Caki2 (cell line): ENCODE data around the gene ZNF740. TPM values are rescaled to one million over a fixed set of nuclear protein-coding genes. Genes with fewer than 3 reads are reported as not detected.
A peak's percentile ranks its signal among the peaks of the same experiment; 100 is the strongest.

ENCODE experiments used
- DNase-seq: peaks from one replicate; pipeline ENCODE4 v3.0.0-alpha.2; 2015; ENCODE audit warnings: low read depth
- in situ Hi-C: cut with HindIII; loops from 2 replicates; pipeline ENCODE4 v1.10.0; 2016; ENCODE audit warnings: low sequenced_read_pairs, low pct_unique_long_range_greater_than_20kb, mixed read lengths
- total RNA-seq: library from RNA; depleted of rRNA; stranded (reverse); fragments of >200 nt; shearing (Covaris generic); gene quantifications from 2 replicates; pipeline ENCODE4 v1.2.3, GENCODE V29; 2014; ENCODE audit warnings: low replicate concordance; rRNA removed

Gene ZNF740
- total RNA-seq, 1 experiment from 2014 or later = 6.2 TPM

DNA sequence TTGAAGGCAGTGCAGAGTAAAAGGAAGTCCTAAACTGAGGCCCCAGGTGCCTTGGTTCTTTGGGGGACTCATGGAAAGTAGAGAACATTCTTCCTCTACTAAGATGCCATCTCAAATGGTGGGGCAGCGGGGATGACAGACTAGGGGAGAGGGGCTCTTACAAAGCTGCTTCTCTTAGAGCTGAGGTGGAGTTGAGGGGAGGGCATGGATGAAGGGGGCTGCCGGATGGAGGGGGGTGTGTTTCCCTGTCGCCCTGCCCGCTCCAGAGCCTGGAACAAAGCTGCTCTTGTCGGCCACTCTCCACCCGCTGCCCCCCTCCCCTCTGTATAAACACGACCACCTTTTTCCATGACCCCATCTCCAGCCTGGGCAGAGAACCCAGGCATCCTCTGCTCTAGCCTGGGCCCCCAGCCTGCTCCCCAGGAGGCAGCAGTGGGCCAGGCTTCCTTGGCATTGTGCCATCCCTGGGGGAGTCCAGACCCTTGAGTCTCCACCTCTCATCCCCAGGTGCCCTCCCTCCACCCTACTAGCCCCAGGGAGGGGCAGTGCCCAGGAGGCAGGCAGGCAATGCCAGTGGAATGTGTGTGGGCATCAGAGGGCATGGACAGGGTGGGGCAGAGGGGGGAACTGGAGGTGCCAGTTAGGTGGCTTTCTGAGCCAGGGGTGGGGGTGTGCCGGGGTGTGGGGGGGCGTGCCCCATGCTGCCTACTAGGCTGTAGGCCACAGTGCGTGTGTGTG is 49.8 kb downstream of the ZNF740 start:
- no peak for DNase-seq
- in situ Hi-C loops = no loop called here

DNA sequence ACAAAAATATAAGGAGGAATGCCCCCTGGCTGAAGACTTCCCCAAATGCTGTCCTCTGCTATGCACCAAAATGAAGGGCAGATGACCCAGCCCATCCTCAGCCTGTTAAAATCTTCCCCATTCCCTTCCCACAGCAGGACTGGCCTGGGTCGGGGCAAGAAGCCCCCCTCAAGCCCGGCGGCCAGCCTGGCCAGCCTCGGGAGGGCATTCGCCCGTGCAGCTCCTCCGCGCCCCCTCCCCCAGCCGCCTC is 51.1 kb downstream of the ZNF740 start:
- no peak for DNase-seq

DNA sequence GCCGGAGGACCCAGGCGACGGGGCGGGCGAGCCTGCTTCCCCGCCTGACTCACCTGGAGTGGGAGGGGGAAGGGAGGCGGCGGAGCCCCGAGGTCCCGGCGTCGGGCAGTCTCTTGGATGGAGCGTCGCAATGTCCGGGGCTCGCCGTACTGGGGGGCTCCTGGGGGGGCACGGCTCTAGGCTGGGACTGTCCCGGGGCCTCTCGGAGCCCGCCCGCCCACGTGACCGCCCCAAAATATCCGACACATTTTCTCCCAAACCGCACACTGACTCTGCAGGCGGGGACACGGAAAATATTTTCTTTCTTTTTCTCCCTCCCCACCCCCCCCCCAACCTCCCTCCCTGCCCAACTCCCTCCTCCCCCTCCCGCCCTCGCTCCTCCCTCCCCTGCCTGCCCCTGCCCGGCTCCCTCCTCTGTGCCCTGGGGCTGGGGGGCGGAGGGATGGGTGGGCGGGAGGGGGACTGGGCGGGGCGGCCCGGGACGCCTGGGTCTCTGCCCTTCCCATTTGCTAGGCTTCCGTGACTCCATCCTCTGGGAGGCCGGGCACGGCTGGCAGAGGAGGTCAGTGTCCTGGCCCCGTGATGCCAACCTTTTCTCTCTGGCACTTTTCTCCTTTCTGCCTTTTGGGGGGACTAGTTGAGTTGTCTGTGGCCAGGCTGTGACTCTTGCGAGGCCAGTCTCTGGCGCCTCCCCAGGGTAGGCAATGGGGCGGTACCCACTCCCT is 51.6 kb downstream of the ZNF740 start, which contains the start of gene RARG:
TSS of gene RARG (minus strand) at position 289 of the 725 bp plus-strand sequence. CDS start 4,664 bp downstream, outside the sequence.
- DNase-seq = peak; percentile 84
- in situ Hi-C loops = no loop called here

More for the DNA sequence above, 51.1 kb downstream of the ZNF740 start:
- in situ Hi-C loops = no loop called here

DNA sequence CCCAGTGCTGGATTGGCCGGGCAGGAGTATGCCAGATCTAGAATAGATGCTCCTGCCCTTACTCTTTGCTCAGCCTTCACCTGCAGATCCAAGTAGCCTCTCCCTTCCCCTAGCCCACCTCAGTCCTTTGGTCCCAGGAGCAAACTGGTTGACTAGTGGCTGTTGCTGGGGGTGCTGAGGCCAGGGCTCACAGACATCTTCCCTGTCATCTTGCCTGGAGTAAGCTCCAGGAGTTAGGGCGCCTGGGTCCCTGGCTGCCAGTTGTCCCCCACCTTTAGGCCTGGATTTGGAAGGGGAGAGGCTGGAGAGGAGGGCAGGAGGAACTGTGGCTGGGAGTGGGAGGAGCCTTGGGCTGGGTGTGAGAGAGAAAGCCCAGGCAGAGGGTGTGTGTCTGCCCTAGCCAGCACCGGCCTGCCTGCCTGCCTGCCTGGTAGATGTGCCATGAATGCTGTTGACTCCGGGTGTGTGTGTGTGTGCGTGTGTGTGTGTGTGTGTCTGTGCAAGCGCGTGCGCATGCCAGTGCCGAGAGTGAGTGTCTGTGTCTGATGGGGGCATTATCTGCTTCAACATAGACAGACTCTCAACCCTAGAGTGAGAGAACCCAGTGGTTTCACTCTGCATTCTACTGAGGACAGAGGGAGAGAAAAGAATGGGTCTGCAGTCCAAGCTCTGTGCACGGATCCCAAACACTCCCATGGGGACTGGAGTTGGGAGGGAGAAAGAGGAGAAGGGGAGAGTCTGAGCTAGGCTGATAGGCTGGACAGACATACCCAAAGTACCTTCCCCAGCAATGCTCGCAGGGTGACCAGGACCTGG is 52.3 kb downstream of the ZNF740 start:
- DNase-seq = peak; percentile 67
- in situ Hi-C loops = no loop called here

DNA sequence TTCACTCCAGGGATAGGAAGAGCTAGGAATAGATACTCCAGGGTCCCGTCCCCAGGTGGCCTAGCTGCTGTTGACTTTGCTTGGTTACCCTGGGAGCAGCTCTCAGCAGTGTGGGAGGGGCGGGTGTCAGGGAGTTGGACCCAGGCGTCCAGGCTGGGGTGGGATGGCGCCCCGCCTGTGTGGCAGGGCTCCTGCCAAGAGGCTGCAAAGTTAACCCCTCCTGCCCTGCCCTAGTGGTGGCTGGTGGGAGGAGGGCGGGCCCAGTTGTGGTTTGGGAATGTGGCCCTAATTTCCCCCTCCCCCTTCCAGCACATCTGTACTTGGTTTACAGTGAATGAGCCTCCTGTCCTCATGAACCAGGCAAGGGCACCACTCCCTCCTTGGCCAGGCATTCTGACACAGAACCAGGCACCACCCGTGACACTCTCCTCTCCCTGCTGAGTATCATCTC is 53.2 kb downstream of the ZNF740 start:
- in situ Hi-C loops = no loop called here

DNA sequence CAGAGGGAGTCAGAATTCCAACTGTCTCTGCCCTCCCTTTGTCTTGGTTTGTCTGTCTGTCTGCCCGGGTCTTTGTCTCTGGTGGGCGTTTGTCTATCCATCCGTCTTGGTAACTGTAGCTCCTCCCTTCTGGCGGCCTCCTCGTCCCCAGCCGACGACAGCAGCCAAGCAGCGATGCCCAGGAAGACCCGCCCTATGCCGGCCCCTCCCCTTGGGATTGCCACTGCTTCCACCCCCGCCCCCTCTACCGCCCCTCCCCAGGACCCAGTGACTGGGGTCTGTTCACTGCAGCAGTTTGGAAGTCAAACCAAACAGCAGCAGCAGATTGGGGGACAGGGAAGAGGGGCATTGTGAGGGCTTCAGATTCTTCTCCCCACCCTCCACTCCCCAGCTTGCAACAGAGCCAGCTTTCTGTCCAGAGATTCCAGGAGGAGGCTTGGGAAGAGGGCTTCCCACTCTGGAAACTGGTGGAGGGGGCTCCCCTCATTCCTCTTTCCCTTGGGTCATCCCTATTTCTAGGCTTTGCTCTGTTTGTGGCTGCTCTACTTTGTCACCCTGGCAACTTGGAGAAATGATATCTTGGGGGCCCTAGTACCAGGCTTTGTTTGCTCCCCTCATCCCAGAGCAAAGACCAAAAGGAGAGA is 53.9 kb downstream of the ZNF740 start:
- no peak for DNase-seq
- in situ Hi-C loops = no loop called here

More for the DNA sequence above, 53.2 kb downstream of the ZNF740 start:
- DNase-seq = no peak

DNA sequence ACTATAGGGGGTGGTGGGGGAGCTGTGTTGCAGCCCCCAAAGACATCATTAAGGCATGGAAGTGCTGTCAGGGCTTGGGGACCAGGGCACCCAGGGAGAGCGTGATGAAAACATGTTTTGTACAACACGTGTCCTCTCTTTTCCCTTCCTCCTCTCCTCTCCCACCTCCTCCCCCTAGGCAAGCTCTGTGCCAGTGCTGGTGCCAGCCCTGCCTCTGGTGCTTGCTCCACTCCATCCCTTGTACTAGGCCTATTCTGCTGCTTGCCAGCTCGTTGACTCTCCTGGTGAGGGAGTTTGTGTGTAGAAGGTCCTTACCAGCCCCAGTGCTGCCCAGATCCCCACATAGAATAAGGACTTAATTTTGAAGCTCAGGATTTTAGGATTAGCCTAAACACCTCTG is 54.6 kb downstream of the ZNF740 start:
- DNase-seq = no peak
- in situ Hi-C loops = no loop called here

DNA sequence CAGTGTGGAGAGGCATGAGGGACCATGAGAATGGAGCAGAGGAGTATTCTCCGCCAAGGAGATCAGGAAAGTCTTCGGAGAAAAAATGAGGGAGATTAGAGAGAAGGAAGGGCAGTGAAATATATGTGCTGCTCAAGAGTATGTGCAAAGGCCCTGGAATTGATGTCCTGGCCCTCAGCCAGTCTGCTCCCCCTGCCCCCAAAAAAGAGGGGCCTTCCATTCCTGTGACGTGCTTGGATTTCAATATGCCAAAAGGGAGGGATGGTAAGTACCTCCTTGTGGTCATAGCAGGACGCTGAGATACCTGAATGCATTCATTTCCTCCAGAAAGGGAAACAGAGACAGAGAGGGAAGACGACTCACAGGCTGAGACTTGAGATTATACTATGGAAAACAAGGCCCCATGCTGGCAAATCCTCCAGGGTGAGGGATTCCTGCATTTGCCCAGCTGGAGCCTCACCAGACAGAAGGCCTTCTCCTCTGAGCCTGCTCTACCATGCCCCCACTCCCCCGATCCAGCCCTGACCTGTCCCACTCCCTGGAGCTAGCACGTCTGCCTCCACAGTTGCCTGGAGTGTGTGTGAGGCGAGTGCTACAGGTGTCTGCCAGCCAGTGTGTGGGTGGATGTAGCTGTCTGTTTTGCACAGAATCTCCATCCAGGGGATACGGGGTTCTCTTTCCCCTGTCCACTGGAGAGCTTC is 55.4 kb downstream of the ZNF740 start:
- no peak for DNase-seq
- in situ Hi-C loops = no loop called here

DNA sequence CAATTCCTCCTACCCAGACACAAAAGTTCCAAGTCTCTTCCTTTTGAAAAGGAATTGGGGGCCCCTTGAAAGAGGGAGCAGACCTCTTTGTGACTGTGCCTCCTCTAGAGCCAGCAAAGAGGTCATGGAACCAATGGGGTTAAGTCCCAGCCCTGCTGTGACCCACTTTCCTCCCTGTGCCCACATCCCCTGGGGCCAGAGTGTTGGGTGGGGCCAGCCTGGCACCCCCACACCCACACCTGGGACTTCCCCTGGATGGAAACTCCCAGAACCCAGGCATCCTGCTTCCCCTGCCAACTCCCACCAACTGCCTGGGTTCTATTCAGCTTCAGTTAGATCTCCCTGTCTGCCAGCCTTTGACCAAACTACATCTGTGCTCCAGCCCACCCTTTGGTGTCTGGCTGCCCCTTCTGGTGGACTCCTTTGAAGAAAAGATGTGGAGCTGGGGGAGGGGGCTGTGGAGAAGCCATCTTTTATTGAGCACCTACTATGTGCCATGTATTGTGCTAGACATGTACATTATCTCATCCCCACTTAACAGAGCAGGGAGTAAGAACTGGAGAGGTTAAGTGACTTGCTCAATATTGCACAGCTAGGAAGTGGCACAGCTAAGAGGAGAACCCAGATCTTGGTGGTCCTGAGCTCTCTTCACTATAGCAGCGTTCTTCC is 56.1 kb downstream of the ZNF740 start:
- DNase-seq = no peak
- in situ Hi-C loops = no loop called here

DNA sequence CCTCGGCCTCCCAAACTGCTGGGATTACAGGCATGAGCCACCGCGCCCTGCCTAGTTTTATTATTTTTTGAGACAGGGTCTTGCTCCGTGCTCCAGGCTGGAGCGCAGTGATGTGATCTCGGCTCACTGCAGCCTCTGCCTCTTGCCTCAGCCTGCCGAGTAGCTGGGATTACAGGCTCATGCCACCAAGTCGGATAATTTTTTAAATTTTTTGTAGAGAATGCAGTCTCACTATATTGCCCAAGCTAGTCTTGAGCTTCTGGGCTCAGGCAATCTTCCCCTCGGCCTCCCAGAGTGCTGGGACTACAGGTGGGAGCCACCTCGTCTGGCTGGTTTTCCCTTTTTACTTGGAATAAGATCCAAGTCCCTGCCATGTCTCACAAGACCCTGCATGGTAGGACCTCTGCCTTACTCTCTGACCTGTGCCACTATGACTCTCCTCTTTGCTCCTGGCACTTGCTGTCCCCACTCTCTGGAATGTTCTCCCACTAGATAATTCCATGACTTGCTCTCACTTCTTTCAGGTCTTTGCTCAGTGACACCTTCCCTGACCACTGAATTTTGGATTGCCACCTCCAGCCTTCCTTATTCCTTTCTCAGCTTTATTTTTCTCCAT is 59.2 kb downstream of the ZNF740 start:
- in situ Hi-C loops = no loop called here
- DNase-seq = no peak

DNA sequence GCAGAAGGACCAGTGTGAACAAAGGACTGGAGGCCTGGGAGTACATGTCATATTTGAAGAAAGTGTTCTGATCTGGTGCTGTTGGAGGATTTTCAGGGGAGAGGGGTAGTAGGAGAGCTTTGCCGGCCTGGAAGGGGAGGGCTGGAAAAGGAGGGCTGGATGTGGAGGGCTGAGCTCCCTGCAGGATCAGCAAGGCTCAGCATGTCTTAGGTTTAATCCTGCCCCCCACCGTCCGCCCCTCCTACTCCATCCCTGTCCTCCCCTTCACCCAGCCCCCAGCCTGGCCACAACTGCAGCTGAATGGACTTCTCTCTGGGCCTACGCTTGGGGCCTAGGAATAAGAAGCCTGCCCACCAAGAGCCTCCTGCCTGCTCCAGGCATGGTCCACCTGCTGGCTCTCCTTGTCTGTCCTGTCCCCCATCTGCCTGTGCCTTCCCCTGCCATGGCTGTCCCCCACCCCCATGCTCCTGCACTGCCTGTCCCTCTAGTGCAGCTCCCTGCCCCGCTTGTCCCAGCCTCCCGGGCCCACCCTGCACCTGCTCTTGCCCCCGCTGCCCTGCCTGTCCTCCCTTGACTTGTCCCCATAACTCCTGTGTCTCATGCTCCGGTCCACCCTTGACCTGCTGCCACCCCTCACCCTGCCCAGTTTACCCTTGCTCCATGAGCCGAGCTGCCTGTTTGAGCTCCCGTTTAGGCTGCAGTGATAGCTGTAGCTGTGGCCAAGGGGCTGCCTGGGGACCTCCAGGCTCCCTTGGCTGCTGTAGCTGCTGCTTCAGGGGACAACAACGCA is 61.3 kb downstream of the ZNF740 start:
- DNase-seq = no peak
- in situ Hi-C loops = no loop called here

DNA sequence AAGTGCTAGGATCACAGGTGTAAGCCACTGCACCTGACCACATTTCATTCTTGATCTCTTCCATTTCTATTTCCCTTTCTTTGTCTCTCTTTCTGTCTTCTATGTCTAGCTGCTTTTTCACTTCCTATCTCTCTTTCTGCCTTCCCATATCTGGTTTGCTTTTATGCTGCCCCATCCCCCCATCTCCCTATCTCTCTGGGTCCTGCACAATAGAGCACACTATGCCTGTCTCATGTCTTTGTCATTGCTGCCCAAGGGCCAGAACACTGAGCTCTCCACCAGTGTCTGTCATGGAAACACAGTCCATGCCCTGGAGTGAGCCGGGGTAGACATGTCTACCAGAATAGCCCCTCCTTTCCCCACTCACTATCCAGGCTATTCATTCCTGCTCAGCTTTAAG is 63.8 kb downstream of the ZNF740 start:
- DNase-seq = no peak
- in situ Hi-C loops = no loop called here

Other genes with a start within 250 kb of the ZNF740 start
- gene KRT18, start 231.6 kb upstream of the ZNF740 start, total RNA-seq = 205 and 247 TPM in 2 replicates
- 834 and 874 TPM in 2 replicates for gene EIF4B, start 174.3 kb upstream of the ZNF740 start, total RNA-seq
- gene TNS2, start 130.7 kb upstream of the ZNF740 start, total RNA-seq = 5.1 and 5.6 TPM in 2 replicates
- 35.2 and 48.2 TPM in 2 replicates for gene SPRYD3, start 101.3 kb upstream of the ZNF740 start, total RNA-seq
- gene IGFBP6, start 83.1 kb upstream of the ZNF740 start, total RNA-seq = 265 TPM in 2 replicates
- not detected in 2 replicates for gene SOAT2, start 77.2 kb upstream of the ZNF740 start, total RNA-seq
- 2.5 and 3.6 TPM in 2 replicates for gene CSAD, start 203 bp downstream of the ZNF740 start, total RNA-seq
- 26.4 and 38.6 TPM in 2 replicates for gene ITGB7, start 26.5 kb downstream of the ZNF740 start, total RNA-seq
- gene RARG, start 51.5 kb downstream of the ZNF740 start, total RNA-seq = 25.2 and 28.6 TPM in 2 replicates
- gene ESPL1, start 87.6 kb downstream of the ZNF740 start, total RNA-seq = 24.6 and 36.2 TPM in 2 replicates
- gene PFDN5, start 114.8 kb downstream of the ZNF740 start, total RNA-seq = 537 and 754 TPM in 2 replicates
- gene MYG1, start 119.0 kb downstream of the ZNF740 start, total RNA-seq = 88.8 and 89.8 TPM in 2 replicates
- 112 and 154 TPM in 2 replicates for gene AAAS, start 140.9 kb downstream of the ZNF740 start, total RNA-seq
- not detected in 2 replicates for gene SP7, start 155.6 kb downstream of the ZNF740 start, total RNA-seq
- 23.3 and 39.3 TPM in 2 replicates for gene SP1, start 199.5 kb downstream of the ZNF740 start, total RNA-seq
- gene AMHR2, start 243.1 kb downstream of the ZNF740 start, total RNA-seq = not detected in 2 replicates